Ovary (tissue), 3 donors: ENCODE results near the gene FGF5.

Experiments
- POLR2A ChIP-seq: fragments of 450-650 bp; IDR thresholded peaks from one replicate; pipeline ENCODE4 v1.6.1; 2017; ENCODE audit warnings: antibody characterized with exemption, mild to moderate bottlenecking, moderate library complexity
- TF ChIP-seq, protein P1 (sequence below), 3 donors: fragments of 450-650 bp in 2 of 3; fragments of 200-600 bp in 1 of 3; IDR thresholded peaks; one replicate each; pipeline versions ENCODE4 v1.5.1 to v1.8.0; 2016 to 2022; ENCODE audit warnings: antibody characterized with exemption in 3 of 3, mild to moderate bottlenecking in 1 of 3
- donor health status: DM: no; HTN: no; CAD: no.

DNA sequence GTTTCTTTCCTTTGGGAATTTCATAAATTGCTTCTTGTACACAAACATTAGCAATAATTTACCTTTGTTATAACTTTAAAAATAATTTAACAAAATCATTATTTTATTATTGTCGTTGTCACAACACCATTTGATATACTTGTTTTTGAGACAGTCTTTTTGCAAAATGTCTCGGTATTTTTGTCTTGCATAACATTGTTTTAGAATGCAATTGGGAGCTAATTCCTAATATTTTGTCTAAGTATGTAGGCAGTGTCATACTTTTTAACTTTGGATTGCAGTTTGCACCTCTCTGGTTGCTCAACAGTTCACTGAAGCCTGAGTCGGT, 68.7 kb downstream of the FGF5 start:
- TF ChIP-seq POLR2A, result no peak
- TF ChIP-seq, protein P1, sequence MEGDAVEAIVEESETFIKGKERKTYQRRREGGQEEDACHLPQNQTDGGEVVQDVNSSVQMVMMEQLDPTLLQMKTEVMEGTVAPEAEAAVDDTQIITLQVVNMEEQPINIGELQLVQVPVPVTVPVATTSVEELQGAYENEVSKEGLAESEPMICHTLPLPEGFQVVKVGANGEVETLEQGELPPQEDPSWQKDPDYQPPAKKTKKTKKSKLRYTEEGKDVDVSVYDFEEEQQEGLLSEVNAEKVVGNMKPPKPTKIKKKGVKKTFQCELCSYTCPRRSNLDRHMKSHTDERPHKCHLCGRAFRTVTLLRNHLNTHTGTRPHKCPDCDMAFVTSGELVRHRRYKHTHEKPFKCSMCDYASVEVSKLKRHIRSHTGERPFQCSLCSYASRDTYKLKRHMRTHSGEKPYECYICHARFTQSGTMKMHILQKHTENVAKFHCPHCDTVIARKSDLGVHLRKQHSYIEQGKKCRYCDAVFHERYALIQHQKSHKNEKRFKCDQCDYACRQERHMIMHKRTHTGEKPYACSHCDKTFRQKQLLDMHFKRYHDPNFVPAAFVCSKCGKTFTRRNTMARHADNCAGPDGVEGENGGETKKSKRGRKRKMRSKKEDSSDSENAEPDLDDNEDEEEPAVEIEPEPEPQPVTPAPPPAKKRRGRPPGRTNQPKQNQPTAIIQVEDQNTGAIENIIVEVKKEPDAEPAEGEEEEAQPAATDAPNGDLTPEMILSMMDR (IDR thresholded peaks at IDR 0.05), result no peak
